PC-9 (cell line): ENCODE results near the gene AP5B1. TPM values are rescaled to one million over a fixed set of nuclear protein-coding genes. Genes with fewer than 3 reads are reported as not detected.

Source experiments
- BruUV-seq: library from RNA; stranded (reverse); fragments of 400-500 nt; replicated peaks from 2 replicates; lab custom pipeline; 2021; lab: Mats Ljungman, UMichigan
- CTCF ChIA-PET: fragments of 300-600 bp; sonication (Branson Sonifier 250); formaldehyde crosslinking; loops from one replicate; lab custom pipeline; 2022; ENCODE audit warnings: antibody characterized with exemption; lab: Charles Lee
- POLR2A ChIA-PET: fragments of 300-600 bp; sonication (Branson Sonifier 250); formaldehyde crosslinking; loops from one replicate; lab custom pipeline; 2022; ENCODE audit warnings: antibody characterized with exemption; ENCODE audit not compliant: unreplicated experiment; lab: Charles Lee
- DNase-seq, 2 experiments: peaks; one replicate each; pipeline versions ENCODE4 v3.0.0 to v3.0.0-alpha.2; 2015 to 2022; ENCODE audit warnings: mixed read lengths in 1 of 2
- H2AFZ ChIP-seq: fragments of 200-600 bp; sonication (generic); 2 replicates; pipeline ENCODE4 v1.8.1; 2017; ENCODE audit warnings: antibody characterized with exemption
- H3F3A ChIP-seq: fragments of 200-600 bp; sonication (generic); 2 replicates; pipeline ENCODE4 v1.8.1; 2017; ENCODE audit warnings: antibody characterized with exemption, mild to moderate bottlenecking, low read depth; ENCODE audit not compliant: insufficient read depth
- H3K27ac ChIP-seq: fragments of 200-600 bp; sonication (generic); 2 replicates; pipeline ENCODE4 v1.6.1; 2016; ENCODE audit warnings: mixed run types
- H3K27me3 ChIP-seq: fragments of 200-600 bp; sonication (generic); 2 replicates; pipeline ENCODE4 v1.6.1; 2016; ENCODE audit warnings: low read depth, mixed run types; ENCODE audit not compliant: insufficient read depth
- H3K36me3 ChIP-seq: fragments of 200-600 bp; sonication (generic); 2 replicates; pipeline ENCODE4 v1.6.1; 2016; ENCODE audit warnings: low read depth, mixed run types
- H3K4me1 ChIP-seq: fragments of 200-600 bp; sonication (generic); replicated peaks from 2 replicates; pipeline ENCODE4 v1.6.1; 2016; ENCODE audit warnings: mixed run types; ENCODE audit not compliant: insufficient read depth
- H3K4me2 ChIP-seq: fragments of 200-600 bp; sonication (generic); 2 replicates; pipeline ENCODE4 v1.6.1; 2017; ENCODE audit warnings: mixed run types
- H3K4me3 ChIP-seq: fragments of 200-600 bp; sonication (generic); 2 replicates; pipeline ENCODE4 v1.6.1; 2016; ENCODE audit warnings: mixed run types
- H3K79me2 ChIP-seq: fragments of 200-600 bp; sonication (generic); 2 replicates; pipeline ENCODE4 v1.6.1; 2017; ENCODE audit warnings: low read depth, mixed run types
- H3K9me2 ChIP-seq: fragments of 200-600 bp; sonication (generic); 2 replicates; pipeline ENCODE4 v1.8.1; 2017; ENCODE audit warnings: mild to moderate bottlenecking; ENCODE audit not compliant: insufficient read depth
- H3K9me3 ChIP-seq: fragments of 200-600 bp; sonication (generic); 2 replicates; pipeline ENCODE4 v1.8.1; 2016; ENCODE audit warnings: low read depth; ENCODE audit not compliant: insufficient read depth
- H4K20me1 ChIP-seq: fragments of 200-600 bp; sonication (generic); 2 replicates; pipeline ENCODE4 v1.8.1; 2017; ENCODE audit not compliant: insufficient read depth
- CTCF ChIP-seq: fragments of 200-600 bp; sonication (generic); conservative IDR thresholded peaks from 2 replicates; pipeline ENCODE4 v1.6.1; 2017; ENCODE audit warnings: mixed run types, antibody characterized with exemption, mild to moderate bottlenecking, moderate library complexity
- EZH2 ChIP-seq: fragments of 200-600 bp; sonication (generic); IDR thresholded peaks from 2 replicates; pipeline ENCODE4 v1.8.0; 2017; ENCODE audit warnings: antibody characterized with exemption, low read depth
- intact Hi-C: fragments of 100-400 bp; cut with micrococcal nuclease; formaldehyde crosslinking; loops from one replicate; pipeline ENCODE4 v1.10.0; 2022; ENCODE audit not compliant: unreplicated experiment
- total RNA-seq: library from RNA; stranded (reverse); gene quantifications from 2 replicates; pipeline ENCODE4 v1.2.3, GENCODE V29; 2021

AP5B1 gene
- total RNA-seq, 1 experiment from 2014 or later, result 20.8 TPM

GRCh38 chr11:65787649-65788622, 7.2 kb upstream of the AP5B1 start:
- peaks cover 3% of the 10 kb centered on the region; the same call in 1 of the 2 replicates for H4K20me1 ChIP-seq
- H3K9me2 ChIP-seq, result no peaks in the 10 kb centered on the region
- peak overlapping the region; percentile 68 for H2AFZ ChIP-seq
- TSS peak; percentile 35 for BruUV-seq
- H3K79me2 ChIP-seq, result peaks cover 43% of the 10 kb centered on the region
- peak in 1 of 2 experiments; percentile 35 for DNase-seq
- ChIA-PET POLR2A (interaction anchor here (0.6 to 0.7 kb wide), 3 partner anchors 19 to 215 kb away, joined by 3 to 21 read pairs (median 4); partner anchors contain the start of gene FAM89B), CTCF (interaction anchor here (1.4 kb wide), 1 partner anchor 7 kb away, joined by 6 read pairs; the partner anchor contains the start of gene AP5B1)
- no peaks in the 10 kb centered on the region for H3K36me3 ChIP-seq
- H3K27me3 ChIP-seq, result no peaks in the 10 kb centered on the region
- no peaks in the 10 kb centered on the region for H3K9me3 ChIP-seq
- H3K4me1 ChIP-seq, result peaks cover 57% of the 10 kb centered on the region
- peak overlapping the region; percentile 98 for H3K4me2 ChIP-seq
- TF ChIP-seq CTCF, result no peak
- peak overlapping the region; percentile 93 for H3K4me3 ChIP-seq
- intact Hi-C loops, result loop anchor here (2.0 to 10.0 kb wide), 2 partner anchors 71 to 293 kb away; partner anchors contain the start of genes CFL1 and MALAT1
- H3F3A ChIP-seq, result peaks cover 30% of the 10 kb centered on the region
- peak overlapping the region; percentile 24 for H3K27ac ChIP-seq

- peak; percentile 87 to 93 for DNase-seq
- peak within 1 kb of the TSS; percentile 93 for H3K4me3 ChIP-seq
- H3K9me3 ChIP-seq, result no peaks in the 10 kb centered on the region
- H2AFZ ChIP-seq, result peak within 1 kb of the TSS; percentile 88
- H3F3A ChIP-seq, result peaks cover 30% of the 10 kb centered on the region
- H3K27me3 ChIP-seq, result no peaks in the 10 kb centered on the region
- peaks cover 40% of the 10 kb centered on the region for H3K79me2 ChIP-seq
- TF ChIP-seq CTCF (no peak), EZH2 (no peak)
- BruUV-seq, result no TSS peak
- ChIA-PET POLR2A (interaction anchor here (0.6 to 0.7 kb wide), 6 partner anchors 73 to 738 kb away, joined by 4 to 6 read pairs (median 6); partner anchors contain the start of gene MUS81), CTCF (no interaction called here)
- peak within 1 kb of the TSS; percentile 68 for H3K27ac ChIP-seq
- no peaks in the 10 kb centered on the region for H3K36me3 ChIP-seq
- H4K20me1 ChIP-seq, result no peaks in the 10 kb centered on the region; the same call in 1 of the 2 replicates
- intact Hi-C loops, result loop anchor here (2.0 to 10.0 kb wide), 2 partner anchors 72 to 292 kb away; partner anchors contain the start of genes CFL1 and MALAT1
- H3K4me1 ChIP-seq, result peaks cover 47% of the 10 kb centered on the region
- H3K4me2 ChIP-seq, result peak within 1 kb of the TSS; percentile 98
- no peaks in the 10 kb centered on the region for H3K9me2 ChIP-seq
These were observed 6.2 kb upstream of the AP5B1 start, which contains the start of gene OVOL1 for GRCh38 chr11:65786786-65787636. Gene OVOL1 (plus strand): TSS chr11:65787063. CDS start chr11:65787374, 311 bp downstream.
